ENCODE results near the gene TK2.

- TF ChIP-seq CTCF (IDR thresholded peaks at IDR 0.05), result no peak
- TF ChIP-seq POLR2A (IDR thresholded peaks at IDR 0.05), result no peak
Observed at GRCh38 chr16:66513111-66513723, 36.7 kb downstream of the TK2 start.

Measured in prostate gland (tissue), 2 donors.